Measurements from ENCODE around the gene CTRB1.

DNA sequence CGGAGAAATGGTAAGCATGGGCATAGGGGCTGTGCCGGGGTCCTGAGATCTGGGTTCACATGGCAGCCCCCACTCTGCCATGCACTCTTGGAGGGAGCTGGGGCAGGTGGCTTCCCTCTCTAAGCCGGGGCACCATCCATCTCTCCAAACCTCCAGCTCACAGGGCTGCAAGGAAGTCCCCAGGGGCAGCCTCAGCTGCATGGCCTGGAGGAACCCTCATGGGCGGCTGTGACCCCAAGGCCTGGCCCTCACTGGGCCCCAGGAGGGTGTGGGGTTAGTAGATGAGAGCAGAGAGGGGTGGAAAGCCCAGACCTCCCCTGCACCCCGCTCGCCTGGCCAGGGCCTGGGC, 14.4 kb upstream of the CTRB1 start:
- TF ChIP-seq CTCF (conservative IDR thresholded peaks at IDR 0.05) = no peak
- TF ChIP-seq ZFX (IDR thresholded peaks at IDR 0.05) = no peak
